GM15510 (cell line): ENCODE results near the gene CSF1R.

Source experiments
- POLR2A ChIP-seq: IDR thresholded peaks from 3 replicates; pipeline ENCODE4 v1.6.1; 2011; ENCODE audit warnings: borderline replicate concordance; ENCODE audit not compliant: insufficient read length; ENCODE audit errors: extremely low read depth

CSF1R gene

DNA sequence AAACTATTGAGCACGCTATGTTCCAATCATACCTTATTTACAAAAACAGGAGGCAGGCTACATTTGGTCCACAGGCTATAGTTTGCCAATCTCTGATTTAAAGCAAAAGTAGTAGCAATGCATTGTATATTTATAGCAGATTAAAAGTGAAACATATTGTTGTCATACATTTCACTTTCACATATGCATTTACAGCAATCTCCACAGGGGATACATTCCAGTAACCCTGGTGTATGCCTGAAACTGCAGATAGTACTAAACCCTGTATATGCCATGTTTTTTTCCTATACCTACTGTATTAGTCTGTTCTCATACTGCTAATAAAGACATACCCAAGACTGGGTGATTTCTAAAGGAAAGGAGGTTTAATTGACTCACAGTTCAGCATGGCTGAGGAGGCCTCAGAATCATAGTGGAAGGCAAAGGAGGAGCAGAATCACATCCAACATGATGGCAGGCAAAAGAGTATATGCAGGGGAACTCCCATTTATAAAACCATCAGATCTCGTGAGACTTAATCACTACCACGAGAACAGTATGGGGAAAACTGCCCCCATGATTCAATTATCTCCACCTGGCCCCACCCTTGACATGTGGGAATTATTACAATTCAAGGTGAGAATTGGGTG, 5.9 kb upstream of the CSF1R start:
- TF ChIP-seq POLR2A = no peak

DNA sequence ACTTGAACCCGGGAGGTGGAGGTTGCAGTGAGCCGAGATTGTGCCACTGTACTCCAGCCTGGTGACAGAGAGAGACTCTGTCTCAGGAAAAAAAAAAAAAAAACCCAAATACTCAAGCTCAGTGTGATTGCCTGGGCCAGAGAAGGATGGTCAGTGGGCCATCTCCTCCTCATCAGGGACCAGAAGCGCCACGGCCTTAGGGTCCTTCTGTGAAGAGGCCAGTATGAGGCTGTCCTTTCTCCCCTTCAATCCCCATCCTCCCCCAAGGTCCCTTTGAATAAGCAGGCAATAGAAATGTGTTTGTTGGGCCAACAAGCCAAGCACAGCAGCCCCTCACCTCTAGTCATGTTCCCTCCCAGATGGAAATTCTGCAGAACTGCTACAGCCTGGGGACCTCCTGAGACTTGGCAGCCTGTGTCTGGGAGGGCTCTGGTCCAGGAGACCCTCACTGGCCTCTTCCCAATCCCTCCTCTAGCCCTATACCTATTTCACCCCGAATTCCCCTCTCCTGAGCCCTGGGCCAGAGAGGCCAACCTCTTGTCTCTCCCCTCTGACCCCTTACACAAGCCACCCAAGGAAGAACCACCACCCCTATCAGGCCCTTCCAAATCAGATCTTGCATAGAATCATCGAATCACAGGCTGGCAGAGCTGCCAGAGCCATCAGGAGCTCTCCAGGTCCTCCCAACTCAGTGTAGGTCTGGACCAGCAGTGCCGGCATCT, 1.0 kb downstream of the CSF1R start:
- TF ChIP-seq POLR2A = no peak

DNA sequence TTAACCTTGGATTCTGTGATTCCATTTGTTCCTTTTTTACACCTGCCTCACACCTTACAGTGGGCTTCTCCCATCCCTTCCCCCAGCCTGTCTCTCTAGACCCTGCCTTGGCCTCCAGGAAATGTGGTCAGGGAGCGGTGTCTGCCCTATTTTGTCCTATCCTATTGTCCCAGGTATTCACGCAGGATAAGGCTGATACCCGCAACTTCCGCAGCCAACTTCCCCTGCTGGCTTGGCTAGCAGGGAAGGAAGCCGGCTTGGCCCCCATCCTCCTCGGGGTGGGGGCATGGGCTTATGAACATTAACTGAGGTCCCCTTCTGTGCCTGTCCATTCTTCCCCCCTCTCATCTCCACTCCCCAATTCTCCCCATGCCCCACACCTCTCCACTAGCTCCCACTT, 3.5 kb downstream of the CSF1R start:
- no peak for TF ChIP-seq POLR2A

DNA sequence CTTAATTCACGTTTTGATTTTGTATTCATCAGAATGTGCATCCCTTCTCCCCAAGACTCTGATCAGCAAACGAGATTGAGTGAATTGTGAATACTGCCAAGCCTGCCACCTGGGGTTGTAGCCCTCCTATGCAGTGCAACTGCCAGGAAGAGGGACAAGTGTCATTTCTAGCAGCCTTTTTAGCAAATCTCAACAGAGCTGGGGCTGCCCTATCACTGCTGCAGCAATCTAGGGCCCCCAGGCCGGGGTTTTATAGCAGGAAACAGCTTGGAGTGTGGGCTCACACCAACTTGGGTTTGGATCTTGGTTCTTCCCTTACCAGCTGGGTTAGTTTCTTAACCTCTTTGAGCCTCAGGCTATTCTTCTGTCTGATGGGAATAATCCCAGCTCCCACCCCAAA, 4.0 kb downstream of the CSF1R start:
- TF ChIP-seq POLR2A = no peak

DNA sequence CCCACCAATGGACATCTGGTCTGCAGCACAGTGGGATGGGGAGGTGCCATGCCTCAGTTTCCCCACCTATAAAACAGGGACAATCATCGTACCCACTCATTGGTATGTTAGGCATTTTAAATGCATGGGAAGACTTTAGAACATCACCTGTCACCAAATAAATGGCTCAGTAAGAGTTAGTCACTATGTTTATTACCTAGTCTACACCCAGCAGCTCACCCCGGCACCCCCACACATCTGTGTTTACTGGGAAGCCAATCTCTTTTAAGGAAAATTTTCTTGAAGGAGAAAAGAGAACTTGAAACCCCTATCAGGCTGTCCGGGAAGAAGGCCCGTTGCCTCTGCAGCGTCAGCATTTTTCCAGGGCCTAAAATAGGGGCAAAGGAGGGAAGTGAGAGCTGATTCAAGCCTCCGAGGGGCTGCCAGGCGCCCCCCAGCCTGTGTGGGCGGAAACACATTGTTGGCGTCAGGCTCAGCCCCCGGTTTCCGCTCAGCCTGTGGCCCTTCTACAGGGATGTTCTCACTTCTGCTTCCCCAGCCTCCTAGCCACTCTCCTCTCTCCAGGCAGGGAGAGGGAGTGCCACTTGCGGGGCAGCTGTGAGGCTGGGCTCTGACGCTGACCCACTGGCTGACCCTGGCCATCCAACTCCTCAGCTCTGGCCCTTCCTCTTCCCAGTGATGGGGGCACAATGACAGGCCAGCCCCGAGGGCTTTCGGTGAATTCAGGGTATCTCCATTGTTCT, 4.6 kb downstream of the CSF1R start:
- no peak for TF ChIP-seq POLR2A

DNA sequence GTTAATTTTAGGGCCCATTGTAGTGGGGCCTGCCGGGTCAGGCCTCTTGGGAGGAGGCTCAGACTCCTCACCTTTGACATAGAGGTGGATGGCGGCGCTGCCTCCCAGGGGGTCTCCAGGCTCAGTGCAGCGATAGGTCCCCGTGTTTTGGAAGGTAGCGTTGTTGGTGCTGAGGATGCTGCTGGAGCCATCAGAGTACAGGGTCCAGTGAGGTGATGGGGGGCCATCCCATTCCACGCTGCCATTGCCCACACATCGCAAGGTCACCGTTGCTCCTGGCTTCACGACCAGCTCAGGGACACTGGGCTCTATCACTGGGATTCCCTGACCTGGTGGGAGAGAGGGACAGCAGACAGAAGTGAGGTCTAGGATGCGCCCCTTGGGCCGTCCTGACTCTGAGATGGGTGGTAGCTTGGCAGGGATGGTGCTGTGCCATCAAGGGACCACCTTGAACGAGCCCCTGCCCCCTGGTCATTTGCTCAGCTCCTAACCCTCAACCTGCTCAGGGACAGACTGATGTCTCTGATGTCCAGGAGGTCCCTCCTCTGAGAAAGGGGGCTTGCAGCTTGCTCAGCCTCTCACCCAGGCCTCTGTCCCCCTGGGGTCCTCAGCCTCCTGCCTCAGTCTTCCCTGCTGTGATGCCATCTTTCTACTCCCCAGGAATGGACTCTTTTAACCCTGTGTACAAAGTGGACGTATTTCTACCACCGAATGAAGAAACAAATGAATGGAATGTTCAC, 5.5 kb downstream of the CSF1R start:
- TF ChIP-seq POLR2A = no peak

DNA sequence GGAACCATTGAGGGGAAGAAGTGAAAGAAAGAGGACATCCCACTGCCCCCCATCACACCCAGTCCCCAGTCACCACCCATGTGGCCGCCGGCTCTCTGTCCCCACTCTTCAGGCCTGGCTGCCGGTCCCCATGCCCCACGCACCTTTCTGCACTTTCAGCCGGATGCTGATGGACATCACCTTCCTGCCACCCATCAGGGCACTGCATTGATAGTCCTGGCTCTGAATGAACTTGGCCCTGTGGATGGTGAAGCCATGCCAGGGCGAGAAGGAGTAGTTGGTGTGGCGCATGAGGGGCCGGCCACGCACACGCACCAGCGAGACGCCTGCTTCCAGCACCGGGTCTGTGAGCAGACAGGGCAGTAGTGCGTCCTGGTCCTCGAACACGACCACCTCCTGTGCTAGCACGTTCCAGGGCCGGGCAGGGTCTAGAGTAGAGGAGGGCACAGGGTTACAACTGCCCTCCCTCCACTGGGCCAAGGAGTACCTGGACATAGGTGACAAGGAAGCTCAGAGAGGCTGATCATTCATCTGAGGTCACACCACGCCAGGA, 6.4 kb downstream of the CSF1R start:
- no peak for TF ChIP-seq POLR2A

DNA sequence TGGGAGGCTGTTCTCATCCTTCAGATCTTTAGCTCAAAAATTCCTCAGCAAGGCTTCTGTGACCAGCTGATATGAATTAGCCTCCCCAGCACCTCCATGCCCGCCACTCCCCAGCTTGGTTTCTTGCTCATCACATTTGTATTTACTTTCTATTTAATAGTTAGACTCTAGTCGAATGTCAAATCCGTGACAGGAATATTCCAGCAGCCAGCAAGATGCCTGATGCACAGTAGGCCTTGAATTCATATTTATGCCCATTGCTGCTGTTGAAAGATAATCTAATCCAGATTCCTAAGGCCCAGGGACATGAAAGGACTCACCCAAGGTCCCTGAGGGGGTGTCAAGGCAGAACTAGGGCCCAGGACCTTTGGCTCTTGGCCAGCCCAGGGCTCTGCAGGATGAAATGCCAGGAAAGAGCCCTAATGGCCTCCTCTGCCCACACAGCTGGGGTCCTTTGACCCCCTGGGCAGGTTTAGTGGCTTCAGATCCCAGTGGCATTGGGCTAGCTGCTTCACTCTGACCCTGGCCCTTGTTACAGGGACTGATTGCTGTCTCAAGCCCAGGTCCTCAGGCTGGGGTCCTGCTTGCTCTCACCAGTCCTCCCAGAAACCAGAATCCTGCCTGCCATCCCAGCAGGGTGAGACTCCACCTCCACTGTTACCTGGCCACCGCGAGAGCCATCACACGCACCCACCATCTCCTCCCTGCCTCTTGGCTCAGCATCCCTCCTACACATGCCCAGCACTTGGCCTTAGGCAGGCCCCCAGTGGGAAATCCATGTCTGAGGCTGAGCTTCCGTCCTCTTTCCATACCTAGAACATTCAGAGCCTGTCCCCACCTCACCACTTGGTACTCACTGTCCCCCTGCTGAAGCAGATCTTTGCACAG, 7.3 kb downstream of the CSF1R start:
- TF ChIP-seq POLR2A = no peak

DNA sequence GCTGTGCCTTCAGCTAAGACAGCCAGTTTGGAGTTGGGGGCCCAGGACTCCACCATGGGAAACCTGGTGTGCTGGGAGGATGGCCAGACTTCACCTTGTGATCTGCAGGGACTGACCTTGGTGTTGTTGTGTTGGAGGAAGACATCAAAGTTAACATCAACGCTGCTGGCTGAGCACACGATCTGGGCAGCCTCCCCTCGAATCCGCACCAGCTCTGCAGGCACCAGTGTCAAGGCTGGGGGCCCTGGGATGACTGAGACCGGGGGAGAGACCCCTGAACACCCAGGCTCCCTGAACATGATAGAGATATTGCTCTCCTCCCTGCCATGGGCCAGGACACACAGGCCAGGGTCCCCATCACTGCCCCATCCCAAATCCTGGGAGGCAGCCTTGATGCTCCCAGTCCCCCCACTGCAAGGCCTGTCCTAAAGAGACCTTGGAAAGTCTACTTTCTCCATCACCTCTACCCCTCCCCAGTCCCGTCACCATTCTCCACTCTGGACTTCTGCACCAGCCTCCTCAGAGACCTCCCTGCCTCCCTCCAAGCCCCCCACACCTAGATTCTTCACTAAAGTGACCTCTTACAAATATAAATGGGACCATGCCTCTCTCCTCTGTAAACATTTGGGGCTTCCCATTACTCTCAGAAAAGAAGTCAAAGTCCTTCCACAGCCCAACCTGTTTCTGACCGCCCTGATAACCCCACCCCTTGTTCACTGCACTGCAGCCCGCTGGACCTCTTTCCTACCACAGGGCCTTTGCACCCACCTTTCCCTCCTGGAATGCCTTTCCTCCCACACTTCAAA, 8.2 kb downstream of the CSF1R start:
- TF ChIP-seq POLR2A = no peak

DNA sequence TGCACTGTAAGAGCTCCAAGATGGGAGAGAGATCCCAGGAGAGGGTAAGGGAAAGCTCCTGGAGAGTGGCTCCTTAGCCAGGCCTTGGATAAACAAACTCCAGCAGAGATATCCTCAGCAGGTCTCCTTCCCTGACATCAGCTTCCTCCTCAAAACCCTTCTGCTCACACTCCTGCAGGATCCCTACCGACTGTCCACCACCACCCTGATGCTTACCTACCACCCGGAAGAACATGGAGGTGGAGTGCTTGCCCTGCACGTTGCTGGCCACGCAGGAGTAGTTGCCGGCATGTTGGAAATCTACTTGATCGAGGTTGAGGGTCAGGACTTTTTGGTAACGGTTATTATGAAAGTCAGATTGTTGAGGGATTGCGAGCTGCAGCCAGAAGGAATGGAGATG, 9.3 kb downstream of the CSF1R start:
- no peak for TF ChIP-seq POLR2A

DNA sequence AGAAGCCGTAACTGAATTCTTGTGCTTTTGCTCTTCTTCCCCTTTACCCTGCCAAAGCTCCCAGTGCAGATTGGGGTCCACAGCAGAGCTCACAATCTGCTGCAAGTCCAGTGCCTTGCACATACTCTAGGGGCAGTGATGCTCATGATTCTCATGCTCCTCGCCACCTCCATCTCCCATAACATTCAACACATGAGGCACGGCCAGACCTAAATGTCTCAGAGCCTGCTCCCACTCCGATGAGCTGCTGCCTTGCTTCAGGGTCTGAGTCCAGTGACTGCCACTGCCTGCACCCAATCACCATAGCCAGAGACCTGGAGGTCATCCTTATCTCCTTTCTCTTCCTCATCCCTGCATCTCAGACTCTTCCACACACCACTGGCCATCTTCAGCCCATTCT, 10.5 kb downstream of the CSF1R start:
- TF ChIP-seq POLR2A = no peak

DNA sequence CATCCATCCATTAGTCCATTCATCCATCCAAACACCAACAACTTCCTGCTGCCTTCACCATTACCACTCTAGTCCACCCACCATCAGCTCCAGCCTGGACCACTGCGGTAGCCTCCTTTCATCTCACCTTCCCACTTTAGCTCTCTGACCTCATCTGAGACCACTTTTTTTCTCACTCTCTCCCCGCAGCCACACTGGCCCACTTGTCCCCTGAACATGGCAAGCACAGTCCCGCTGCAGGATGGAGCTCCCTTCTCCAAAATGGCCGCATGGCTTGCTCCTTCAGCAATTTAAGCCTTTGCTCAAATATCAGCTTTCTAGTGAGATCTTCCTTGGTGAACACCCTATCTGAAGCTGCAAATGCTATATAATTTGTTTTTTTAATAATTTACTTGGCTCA, 11.1 kb downstream of the CSF1R start:
- TF ChIP-seq POLR2A = no peak

DNA sequence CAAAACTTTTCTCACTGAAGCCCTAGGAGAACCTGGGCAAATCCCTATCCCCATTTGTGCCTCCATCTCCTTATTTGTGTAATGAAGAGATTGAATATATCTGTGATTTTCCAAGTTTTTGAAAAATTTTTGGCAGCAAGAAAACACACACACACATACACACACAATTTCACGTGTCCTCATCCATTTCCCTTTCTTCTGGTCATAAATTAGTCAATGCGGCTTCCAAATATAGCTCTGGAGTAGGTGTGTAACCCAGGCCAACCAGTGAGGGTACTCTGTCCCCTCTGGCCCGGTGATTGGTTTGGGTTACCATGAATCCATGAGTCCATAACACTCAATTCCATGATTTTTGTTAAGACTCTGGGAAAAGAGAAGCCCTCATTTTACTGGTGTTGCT, 12.7 kb downstream of the CSF1R start:
- TF ChIP-seq POLR2A = no peak
